ENCODE measurements around the gene ABLIM2.

ABLIM2 gene

DNA sequence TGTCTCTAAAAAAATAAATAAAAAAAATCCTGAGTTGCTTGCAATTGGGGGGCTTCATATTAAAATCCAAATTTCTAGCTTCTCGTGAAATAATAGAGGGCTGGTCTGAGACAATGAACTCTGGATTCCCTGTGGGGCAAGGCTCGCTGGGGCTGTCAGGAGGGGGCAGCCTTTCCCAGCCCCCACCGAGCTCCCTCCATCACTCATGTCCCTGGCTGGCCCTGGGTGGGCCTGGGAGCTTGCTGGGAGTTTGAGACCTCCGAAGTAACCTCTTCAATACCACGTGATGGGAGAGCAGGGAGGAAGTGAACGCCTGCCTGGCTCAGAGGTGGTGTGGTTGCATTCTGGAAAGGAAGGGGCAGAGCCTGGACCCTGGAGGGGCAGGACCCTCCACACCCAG, 164.9 kb downstream of the ABLIM2 start:
- no peak for DNase-seq

- no peak for DNase-seq
These were observed 165.8 kb downstream of the ABLIM2 start for GRCh38 chr4:7992846-7993245.

DNA sequence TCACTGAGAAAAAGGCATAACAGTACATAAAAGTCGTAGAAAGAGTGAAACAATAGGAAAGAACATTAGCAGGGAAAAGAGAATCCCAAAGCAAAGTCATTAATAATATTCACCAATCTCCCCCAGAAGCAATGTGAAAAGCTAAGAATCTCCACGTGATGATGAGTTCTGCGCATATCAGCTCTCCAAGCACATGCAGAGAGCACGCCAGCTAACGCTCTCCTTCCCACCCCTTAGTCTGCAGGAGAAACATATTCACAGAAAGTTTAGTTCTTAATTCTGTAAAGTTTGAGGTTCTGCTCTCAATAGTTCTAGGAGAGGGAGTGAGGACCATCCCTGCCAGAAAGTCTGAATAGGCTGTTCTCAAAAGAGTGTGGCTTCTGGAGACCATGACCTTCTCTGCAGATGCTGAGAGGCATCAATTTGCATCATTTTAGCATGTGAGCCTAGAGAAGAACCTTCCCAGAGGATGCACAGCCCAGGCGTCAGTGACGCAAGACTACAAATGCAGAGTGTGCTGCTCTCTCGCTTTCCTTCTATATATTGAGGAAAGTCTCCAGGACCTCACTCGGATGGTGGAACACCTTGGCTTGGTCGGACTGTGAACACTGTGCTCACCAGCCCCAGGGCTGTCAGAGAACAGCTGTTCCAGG, 167.7 kb downstream of the ABLIM2 start:
- DNase-seq, result no peak

- no peak for DNase-seq
These were observed 169.0 kb downstream of the ABLIM2 start for GRCh38 chr4:7989654-7990053.

GRCh38 chr4:7988437-7988836, 170.2 kb downstream of the ABLIM2 start:
- no peak for DNase-seq

DNA sequence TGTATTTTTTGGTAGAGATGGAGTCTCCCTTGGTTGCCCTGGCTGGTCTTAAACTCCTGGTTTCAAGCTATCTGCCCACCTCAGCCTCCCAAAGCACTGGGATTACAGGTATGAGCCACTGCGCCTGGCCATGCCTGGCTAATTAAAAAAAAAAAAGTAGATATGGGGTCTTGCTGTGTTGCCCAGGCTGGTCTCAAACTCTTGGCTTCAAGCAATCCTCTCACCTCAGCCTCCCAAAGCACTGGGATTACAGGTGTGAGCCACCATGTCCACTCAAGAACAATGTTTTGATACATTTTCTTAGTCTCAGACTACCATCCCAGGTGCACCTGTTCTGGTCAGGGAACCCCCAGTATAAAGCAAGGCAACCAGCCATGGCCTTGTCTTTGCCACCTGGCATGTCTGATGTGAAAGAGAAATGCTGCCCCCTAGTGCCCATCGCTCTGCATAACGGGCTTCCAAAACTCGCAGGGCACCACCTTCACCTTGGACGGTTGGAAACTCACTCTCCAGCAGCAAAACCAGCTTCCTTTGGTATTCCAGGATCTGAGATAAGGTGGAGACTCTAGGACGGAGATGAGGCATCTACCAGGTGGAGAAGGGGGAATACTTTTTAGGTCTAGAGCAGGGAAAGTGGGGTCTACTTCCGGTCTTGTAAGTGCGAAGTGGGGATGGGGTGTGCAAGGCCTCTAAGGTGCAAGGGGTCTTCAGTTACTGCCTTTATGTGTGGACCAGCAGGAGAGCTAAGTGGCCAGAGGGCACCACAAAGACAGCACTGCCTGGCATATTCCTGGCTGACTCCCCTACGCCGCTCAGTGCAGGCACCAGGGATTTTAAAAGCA, 171.2 kb downstream of the ABLIM2 start:
- peak; percentile 45 to 90 for DNase-seq

- DNase-seq, result no peak
These were observed 172.6 kb downstream of the ABLIM2 start for GRCh38 chr4:7985891-7986441.

GRCh38 chr4:7985072-7985471, 173.5 kb downstream of the ABLIM2 start:
- DNase-seq, result no peak

- DNase-seq, result no peak
These were observed 174.2 kb downstream of the ABLIM2 start for GRCh38 chr4:7984286-7984925.

DNA sequence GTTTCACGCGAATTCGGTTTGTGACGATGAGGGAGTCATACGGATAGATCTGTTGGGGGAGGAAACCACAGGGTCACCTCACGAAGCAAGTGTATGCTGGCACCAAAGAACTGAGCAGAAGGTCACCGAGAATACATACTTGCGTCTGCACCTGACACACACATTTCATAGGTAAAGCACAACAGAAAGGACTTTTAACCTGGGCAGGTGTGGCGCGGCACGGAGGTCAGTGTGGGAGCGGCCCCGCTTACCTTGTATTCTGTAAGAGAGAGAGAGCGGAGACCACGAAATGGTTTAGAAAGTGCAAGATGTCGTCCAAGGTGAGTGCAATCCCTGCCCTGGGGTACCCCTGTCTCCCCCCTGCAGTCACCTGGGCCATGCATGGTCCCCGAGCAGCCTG, 175.3 kb downstream of the ABLIM2 start:
- DNase-seq, result no peak

DNA sequence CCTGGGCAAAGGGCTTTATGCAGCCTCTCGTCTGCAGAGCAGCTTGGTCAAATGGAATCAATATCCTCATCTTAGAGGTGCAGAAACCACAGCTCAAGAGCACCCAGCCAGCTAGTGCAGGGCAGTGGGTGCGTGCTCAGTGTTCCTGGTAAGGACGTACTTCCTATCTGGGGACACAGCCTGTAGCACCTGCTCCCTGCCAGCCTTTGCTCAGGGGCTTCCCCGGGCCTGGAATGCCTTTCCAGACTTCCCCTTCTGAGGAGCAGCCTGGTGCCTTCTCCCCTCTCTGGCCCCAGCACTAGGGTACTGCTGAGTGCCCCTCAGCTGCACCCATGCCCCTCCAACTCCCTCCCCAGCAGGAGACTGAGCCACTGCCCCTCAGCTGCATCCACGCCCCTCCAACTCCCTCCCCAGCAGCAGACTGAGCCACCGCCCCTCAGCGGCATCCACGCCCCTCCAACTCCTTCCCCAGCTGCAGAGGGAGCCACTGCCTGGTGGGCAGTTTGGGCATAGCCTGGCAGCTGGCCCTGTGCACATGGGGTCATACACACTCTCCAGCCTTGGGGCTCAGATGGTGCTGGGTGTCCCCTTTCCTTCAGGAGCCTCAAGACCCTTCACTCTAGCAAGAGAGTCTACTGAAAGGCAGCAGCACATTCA, 176.7 kb downstream of the ABLIM2 start:
- DNase-seq, result no peak

DNA sequence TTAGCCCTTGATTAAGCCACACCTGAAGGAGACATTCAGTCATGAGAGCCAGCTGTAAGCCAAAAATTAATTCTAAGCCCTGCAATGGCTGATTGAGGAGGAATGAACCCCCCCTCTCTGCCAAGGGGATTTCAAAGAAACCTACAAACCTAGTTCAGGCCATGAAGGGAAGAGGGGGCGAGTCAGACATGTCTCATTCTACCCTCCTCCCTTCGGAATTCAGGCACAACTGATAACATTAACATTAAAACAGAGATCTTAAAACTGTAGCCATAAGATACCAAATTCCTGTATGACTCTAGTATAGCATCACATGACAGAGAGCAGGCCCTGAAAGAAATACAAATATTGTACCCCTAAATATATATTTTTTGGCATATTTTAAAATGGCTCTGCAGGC, 178.6 kb downstream of the ABLIM2 start:
- no peak for DNase-seq

- DNase-seq, result no peak
These were observed 179.0 kb downstream of the ABLIM2 start for GRCh38 chr4:7979652-7979968.

GRCh38 chr4:7978907-7979651, 179.5 kb downstream of the ABLIM2 start:
- DNase-seq, result no peak

DNA sequence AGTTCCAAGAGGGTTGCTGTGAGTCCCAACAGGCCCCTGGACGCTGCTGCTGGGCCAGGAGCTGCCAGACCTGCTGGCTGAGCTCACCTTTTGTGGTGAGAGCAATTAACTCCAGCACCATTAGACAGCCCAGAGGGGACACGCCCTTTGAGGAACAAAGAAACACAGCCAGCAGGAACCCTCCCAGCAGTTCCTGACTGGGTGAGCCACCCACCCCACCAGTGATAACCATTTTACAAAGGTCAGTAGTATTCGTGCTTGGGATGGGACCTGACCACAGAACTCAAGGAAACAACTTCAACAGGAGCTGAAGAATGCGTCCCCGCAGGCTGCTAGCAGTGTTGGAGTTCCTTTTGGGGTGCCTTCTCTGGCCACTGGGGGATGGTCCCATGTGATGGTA, 180.1 kb downstream of the ABLIM2 start:
- DNase-seq, result peak; percentile 63 to 80

DNA sequence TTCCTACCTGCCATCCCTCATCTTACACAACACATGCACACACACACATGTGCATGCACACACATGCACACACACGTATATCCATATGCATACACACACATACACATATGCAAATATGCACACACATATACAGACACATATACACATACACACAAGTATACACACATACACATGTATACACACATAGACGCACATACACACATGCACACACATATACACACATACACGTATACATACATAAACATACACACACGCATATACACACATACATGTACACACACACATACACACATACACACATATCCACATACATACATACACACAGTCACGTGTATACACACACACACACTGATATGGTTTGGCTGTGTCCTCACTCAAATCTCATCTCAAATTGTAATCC, 182.0 kb downstream of the ABLIM2 start:
- no peak for DNase-seq

GRCh38 chr4:7976025-7976424, 182.6 kb downstream of the ABLIM2 start:
- no peak for DNase-seq

GRCh38 chr4:7974425-7974824, 184.2 kb downstream of the ABLIM2 start:
- no peak for DNase-seq

- no peak for DNase-seq
These were observed 185.1 kb downstream of the ABLIM2 start for GRCh38 chr4:7973545-7973981.

DNA sequence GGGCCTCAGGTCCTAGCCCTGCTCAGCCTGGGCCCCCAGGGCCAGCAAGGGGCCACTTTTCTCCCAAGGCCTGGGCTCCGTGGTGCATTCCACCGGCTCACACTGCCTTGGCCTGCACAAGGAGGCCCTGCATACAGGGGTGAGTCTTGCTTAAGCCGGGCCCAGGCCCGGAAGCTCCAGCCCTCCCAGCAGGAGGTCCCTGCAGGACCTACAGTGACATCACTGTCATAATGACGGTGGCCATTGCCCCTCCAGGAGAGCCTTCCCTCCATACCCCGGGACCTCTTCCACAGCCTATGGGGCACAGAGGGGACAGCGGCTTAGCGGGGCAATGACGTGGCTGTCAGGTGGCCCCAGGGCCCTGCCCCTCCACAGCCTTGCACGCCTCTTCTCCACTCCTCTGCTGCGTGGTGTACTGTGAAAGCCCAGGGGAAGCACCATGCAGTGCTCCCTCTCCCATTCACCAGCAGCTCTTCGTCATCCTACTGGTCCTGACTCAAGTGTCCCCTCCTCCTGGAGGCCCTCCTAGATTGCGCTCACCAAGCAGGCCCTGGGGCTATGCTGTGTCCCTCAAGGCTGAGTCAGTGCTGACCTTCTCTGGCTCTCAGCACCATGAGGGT, 186.6 kb downstream of the ABLIM2 start:
- DNase-seq, result no peak

GRCh38 chr4:7971159-7971631, 187.4 kb downstream of the ABLIM2 start:
- DNase-seq, result no peak

Data from NCI-H526 (cell line).